Measurements from ENCODE around the gene CNGB1.
"Not testable (repeated sequence)": the region's sequence is repeated elsewhere in the genome, so short reads cannot be mapped to it uniquely, and the experiment has no call there.

The CNGB1 gene
- total RNA-seq, result 0 reads per million in 2 donors

DNA sequence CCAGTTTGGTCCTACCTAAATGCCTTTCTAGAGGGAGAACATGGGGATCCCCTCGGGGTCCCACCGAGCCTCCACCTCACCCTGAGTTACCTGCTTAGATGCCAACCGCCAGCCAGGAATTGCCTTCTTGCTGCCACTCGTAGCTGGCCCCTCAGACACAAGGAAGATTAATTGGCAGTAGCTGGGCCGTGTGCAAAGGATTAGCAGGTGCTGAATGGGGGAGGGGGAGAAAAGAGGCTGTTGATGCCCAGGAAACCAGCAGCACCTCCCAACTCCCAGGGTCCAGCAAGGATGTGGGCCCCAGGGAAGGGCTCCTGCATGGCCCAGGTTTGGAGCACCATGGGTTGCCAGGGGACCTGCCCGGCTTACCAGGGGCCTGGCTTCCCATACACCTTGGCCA lies at the start of gene CNGB1:
CNGB1 (minus strand) TSS at position 159 of the 400 bp plus-strand sequence. CDS start 3,842 bp downstream, outside the sequence.
- no peak for DNase-seq

DNA sequence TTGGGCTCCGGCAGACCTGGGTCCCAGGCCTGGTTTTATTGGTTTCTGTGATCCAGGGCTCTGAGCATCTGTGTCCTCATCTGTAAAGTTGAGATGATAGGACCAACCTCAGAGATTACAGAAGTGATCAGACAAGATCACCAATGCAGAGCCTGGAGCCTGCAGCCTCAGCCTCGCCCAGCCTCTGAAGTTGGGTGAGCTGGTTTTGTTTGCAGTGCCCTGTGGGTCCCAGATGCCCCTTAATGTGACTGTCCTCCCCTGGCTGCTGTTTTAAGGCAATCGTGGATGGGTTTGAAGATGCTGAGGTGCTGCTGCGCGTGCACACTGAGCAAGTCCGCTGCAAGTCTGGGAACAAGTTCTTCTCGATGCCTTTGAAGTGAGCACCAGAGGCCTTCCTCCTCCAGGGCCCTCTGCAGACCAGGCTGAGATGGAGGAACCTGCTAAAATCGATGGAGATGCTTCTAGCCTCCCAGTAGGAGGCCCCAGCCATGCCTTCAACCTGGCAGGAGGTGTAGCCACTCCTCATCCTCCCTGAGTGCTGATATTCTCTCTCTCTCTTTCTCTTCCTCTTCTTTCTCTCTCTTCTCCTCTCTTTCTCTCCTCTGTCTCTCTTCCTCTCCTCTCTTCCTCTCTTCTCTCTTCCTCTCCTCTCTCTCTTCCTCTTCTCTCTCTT lies 49.1 kb upstream of the CNGB1 start:
- DNase-seq, result no peak

DNA sequence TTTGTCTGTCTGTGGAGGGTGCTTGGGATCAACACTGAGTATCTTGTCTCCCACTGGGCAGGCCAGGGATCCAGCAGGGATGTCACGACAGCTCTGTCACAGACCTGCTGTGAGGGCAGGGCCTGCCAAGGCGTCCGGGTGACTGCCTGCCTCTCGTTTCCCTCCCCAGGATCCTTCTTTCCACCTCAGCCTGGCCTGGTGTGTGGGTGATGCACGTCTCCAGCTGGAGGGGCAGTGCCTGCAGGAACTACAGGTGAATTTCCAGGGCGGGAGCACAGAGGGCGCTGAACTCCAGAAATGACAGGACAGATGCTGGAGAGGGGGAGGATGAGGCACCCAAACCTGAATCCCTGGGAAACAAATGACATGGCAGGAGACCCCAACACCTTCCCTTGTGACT lies 47.9 kb upstream of the CNGB1 start:
- DNase-seq, result no peak

DNA sequence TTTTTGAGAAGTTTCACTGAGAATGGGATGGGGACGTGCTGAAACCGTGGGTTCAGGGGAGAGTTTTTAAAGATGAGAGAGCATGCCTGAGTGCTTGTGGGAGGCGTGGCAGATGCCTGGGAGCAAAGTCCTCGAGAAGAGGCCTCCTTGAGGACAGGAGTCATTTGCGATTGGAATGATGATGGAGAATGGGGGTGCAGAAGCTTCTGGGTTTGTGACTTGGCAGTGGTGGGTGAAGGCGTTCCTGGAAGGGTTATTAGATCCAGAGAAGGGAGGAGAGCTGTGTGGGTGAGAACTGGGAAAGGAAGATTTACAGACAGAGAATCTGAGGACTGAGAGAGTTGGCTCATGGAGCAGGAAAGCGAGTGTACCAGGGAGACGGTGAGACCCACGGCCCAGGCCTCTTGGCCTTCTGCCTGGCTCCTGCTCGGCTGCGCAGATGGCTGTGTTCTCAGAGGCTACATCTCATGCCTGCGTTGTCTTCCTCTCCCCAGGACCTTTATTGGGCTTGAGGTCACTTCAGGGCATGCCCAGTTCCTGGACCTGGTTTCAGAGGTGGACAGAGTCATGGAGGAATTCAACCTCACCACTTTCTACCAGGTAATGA lies 46.0 kb upstream of the CNGB1 start:
- DNase-seq, result no peak

DNA sequence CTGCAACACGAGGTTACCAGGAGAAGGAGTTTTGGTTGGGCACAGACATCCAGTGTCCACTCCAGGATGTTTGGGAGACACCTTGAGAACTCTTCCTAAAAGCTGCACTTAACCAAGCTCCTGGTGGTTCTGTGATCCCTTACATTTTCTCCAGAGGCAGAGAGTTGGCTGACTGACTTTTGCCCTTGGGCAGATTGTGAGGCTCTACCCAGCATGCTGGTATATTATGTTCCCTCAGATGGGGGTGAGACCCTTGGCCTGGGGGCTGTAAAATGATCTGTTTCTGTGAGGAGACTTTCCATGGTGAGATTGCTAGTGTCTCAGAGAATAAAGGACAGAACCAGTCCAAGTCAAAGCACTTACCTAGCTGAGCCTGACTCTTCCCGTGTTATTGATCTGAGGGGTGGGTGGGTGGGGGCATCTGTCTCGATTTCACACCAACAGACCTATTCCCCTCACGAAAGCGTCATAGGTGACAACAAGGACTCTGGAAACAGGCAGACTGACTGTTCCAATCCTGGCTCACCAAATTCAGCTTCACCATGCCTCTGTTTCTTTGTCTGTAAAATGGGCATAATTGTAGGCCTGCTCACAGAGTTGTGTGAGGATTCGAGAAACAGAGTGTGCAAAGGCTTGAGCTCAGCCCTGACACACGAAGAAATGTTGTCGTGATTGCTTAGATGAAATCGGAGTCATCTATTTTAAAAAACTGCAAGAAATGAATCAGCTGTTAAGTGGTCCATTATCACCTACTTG lies 42.5 kb upstream of the CNGB1 start:
- peak in 1 of 5 experiments; percentile 56 for DNase-seq

DNA sequence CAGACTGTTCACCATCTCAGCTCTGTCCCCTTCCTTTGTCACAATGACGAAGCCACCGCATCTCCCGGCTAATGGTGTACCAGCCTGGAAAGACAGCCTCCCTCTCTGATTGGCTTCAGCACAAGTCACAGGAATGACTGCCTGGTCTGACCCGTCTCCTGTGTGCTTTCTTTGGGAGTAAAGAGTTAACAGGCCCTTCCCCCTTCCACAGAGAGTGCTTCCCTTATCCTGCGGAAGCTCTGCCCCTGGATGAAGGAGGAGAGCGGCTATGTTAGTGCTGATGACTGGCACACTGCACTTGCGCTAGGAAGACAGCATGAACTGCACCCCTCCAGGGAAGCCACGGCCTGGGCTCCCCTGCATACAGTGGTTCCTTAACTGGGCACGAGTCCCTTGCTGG lies 41.6 kb upstream of the CNGB1 start:
- no peak for DNase-seq

DNA sequence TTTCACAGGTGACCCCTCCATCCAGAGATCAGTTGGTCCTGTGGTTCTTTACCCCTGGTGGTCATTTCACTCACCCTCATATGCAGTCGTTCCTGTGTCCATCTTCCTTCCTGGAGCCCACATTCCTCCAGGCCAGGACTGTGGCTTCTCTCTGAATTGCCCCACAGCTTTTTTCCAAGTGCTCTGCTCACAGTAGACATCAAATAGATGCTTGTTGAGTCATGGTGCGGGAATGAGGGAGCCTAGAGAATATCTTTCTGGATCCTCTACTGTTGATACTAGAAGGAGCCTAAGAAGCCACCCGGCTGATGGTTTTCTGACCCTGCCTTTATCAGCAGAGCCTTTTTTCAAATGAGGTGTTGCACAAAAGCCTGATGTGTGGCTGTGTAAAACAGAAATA lies 40.7 kb upstream of the CNGB1 start:
- no peak for DNase-seq

DNA sequence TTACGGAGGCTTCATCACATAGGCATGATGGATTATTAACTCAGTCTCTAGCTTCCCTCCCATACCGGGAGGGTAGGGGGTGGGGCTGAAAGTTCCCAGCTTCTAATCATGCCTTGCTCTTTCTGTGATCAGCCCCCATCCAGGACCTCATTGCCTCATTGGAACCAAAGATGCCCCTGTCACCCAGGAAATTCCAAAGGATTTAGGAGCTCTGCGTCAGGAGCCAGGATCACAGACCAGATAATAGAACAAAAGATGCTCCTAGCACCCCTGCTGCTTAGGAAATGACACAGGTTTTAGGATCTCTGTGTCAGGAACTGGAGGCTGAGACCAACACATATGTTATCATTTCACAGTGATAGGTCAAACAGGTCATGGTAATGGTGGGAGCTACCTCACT lies 40.0 kb upstream of the CNGB1 start:
- no peak for DNase-seq

DNA sequence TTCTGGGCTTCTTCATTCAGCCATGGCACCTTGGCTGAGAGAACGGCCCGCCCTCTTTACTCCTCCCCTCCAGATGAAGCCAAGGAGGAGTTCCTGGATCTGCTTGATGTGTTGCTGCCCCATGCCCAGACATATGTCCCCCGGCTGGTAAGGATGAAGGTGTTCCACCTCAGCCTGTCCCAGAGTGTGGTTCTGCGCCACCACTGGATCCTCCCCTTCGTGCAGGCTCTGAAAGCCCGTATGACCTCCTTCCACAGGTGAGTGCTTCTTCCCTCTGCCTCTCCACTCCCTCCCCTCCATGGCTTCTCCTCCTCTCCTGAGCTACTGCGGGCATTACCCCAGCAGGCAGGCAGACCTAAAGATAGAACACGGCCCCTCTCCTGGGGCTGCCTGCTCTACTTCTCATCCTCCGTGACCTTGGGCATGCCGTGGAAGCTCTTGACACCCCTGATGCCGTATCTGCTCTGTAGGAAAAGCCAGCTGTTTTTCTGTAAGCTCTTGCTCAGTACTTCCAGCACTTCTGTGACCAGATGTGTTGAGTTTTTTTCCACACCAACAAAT lies 39.0 kb upstream of the CNGB1 start:
- DNase-seq, result no peak

DNA sequence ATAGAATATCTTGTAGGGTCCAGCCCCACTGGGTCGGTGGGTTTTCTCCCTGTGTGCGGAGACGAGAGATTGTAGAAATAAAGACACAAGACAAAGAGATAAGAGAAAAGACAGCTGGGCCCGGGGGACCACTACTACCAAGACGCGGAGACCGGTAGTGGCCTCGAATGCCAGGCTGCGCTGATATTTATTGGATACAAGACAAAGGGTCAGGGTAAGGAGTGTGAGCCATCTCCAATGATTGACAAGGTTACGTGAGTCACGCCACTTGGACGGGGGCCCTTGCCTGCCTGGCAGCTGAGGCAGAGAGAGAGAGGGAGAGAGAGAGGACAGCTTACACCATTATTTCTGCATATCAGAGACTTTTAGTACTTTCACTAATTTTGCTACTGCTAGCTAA lies 33.8 kb upstream of the CNGB1 start:
- DNase-seq, result not testable (repeated sequence)

DNA sequence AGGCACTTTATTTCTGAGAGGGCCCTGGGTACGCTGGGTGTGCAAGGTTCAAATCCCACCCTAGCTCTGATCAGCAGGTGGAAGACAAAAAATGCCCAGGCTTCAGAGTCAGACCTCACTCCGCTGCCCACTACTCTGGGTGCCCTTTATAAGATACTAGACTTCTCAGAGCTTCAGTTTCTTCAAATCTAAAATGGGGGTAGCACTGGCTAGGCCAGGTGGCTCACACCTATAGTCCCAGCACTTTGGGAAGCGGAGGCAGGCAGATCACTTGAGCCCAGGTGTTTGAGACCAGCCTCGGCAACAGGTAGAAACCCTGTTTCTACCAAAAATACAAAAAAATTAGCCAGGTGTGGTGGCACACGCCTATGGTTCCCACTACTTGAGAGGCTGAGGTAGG lies 32.0 kb upstream of the CNGB1 start:
- DNase-seq, result no peak

DNA sequence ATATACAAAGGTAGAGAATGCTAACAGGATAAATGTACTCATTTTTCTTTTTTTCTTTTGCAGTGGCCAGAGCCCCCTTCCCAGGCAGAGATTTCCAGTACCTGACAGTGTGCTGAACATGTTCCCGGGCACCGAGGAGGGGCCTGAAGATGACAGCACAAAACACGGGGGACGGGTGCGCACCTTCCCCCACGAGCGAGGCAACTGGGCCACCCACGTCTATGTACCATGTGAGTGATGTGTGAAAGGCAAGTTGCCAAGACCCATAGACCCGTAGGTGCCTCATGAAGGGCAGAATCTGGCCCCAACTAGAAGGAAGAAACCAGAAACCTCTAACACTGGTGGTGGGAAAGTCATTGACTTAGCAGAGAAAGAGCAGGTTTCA lies 31.5 kb upstream of the CNGB1 start:
- DNase-seq, result no peak

DNA sequence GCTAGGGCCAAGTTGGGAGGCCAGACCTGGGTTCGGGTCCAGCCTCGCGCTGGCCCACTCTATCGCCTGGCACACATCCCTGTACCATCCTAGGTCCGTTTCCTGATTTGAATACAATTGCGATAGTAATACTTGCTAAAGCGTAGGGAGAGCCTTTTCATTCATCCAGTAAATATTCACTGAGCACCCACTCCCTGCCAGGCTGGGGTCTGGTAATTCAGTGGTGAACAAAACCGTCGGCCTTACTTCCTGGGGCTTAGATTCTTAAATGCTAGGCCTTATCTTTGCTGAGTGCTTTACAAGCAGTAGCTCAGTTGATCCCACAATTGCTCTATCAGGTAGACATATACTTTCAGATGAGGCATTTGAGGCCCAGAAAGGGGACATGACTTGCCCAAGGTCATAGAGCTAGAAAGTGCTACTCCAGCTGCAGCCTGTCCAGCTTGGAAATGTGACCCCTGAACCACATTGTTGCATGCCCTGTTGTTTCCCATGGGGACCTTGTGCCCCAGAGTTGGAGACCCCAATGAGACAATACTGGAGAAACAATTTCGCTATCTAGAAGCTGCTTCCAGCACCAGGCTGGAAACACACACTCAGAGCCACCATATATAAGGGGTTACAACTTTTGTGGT lies 31.0 kb upstream of the CNGB1 start:
- no peak for DNase-seq

DNA sequence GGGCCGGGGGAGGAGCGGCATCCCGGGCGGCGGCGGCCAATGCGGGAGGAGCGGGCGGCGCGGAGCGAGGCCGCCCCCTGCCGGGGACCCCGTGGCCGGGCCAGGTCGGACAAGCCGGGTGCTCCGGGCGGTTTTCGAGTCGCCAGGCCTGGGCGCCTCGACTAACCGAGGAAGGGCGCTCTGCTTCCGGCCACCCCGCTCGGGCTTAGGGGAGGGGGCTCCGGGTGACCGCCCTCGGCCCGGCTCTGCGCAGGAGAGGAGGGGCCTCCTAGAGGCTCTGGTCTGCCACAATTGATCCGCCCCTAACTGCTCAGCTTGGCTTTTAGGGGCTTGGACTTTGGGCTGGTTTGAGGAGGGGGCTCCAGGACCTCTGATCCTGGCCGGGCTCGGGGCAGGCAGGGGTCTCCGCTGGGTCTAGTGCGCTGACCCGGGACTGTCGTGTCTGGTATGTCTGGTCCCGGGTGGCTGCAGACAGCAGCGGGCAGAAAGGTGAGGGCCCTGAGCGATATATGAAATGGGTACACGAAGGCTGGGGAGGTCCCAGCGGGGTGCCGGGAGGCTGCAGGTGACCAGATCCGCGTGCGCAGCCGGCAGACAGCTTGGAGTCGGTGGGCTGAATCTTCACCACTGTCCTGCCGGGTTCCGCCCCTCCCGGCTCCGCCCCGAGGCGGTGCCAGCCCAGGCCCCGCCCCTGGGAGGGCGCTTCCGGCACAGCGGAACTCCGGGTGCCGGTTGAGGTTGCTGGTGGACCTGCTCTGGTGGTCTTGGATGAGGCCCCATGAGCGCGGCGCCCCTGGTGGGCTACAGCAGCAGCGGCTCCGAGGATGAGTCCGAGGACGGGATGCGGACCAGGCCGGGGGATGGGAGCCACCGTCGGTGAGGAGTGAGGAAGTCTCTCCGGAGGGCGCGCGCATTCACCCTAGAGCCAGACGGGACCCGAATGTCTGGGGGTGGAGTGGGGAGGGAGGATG lies 30.1 kb upstream of the CNGB1 start, which contains the start of gene USB1:
USB1 (plus strand) TSS at position 702 of the 971 bp plus-strand sequence; CDS start at position 779, 77 bp downstream.
- DNase-seq, result peak; percentile 75 to 85 (median 75)

DNA sequence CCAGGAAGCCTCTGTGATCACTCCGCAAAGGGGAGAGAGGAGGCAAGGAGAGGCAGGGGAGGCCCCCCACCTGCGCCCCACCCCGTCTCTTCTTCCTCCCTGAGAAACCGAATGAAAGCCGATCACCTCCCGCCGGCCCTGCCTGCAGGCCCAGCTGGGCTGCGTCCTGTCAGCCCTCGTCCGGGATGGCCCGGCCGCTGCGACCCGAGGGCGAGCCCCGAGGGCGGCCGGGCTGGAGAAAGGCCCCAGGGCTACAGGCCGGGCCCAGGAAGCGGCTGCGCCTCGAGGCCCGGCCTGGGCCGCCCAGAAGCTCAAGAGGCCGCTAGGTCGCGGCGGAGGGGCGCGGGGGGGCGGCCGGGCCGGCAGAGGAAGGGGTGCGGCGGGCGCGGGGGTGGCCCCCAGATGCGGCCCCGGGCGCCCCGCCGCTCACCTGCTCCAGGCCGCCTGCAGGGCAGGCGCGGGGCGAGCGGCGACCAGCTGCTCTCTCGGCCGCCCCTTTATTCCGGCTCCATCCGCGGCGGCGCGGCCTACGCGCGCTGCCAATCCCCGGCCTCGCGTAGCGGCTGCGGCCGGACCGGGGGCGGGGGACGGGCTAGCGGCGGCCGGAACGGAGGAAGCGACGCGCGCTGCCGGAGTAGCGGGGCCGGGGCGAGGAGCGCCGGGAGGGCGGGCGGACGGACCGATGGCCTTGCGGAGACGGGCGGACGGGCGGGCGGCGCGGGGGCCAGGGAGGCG lies 29.2 kb upstream of the CNGB1 start, which contains the start of gene ZNF319:
ZNF319 (minus strand) TSS at position 702 of the 735 bp plus-strand sequence. CDS start 2,407 bp downstream, outside the sequence.
- DNase-seq, result peak in 2 of 5 experiments; percentile 12 to 36

DNA sequence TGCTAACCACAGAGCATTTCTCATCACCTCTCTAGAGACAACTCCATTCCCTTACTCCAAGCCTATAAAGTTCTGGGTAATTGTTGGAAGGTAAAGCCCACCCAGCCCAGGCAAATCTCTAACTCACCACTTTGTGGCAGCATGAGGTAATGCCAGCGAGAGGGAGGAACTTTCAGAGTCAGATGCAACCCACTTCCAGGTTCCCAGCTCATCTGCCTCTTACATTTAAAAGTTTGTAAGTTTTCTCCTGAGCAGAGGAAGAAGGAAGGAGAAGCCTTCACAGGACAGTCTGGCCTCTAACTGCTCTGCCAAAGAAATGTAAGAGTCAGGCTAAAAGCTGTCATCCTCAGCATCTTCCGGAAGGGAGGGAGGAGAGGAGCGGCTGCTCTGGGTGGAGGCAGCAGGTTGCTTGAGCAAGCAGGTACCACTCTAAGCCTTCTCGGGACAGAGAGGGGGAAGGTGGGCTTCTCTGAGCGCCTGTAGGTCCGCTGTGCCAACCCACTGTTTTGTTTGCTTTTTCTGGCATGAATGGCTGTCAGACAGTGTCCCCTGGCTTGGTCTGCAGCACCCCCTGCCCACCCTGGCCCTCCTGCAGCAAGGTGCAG lies 28.5 kb upstream of the CNGB1 start:
- peak in 2 of 5 experiments; percentile 37 to 58 for DNase-seq

DNA sequence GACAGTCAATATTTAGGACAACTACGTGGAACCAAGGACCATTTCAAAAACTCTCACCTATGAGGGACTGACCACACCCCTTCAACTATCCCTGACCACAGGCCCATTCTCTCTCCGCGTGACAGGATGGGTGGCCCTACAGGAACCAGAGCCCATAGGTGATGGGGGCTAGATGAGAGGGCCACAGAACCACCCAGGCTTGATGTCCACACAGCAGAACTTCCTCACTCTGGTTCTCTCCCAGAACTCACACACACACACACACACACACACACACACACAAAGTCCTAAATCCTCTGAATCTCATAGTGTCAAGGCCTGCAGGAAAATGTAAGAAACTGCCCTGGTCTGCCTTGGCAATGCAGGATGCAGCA lies 28.1 kb upstream of the CNGB1 start:
- DNase-seq, result no peak

DNA sequence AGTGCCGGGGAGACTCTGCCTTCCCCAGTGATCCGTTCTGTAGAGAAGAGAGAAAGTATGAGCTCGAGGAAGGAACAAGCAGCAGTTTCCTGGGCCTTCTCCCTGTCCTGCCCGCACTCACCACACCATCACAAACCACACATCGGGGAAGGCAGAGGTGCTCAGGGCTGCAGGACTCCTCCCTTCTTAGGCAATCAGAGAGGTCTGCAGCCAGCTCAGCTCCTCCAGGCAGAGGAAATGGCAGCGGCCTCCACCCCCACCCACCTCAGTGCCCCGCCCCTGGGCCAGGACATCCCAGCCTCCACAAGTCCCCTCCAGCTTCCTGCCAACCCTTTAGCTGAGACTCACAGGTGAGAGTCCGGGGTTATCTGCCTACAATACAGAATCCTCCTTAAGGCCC lies 27.6 kb upstream of the CNGB1 start:
- peak in 4 of 5 experiments; percentile 17 to 86 (median 56) for DNase-seq

DNA sequence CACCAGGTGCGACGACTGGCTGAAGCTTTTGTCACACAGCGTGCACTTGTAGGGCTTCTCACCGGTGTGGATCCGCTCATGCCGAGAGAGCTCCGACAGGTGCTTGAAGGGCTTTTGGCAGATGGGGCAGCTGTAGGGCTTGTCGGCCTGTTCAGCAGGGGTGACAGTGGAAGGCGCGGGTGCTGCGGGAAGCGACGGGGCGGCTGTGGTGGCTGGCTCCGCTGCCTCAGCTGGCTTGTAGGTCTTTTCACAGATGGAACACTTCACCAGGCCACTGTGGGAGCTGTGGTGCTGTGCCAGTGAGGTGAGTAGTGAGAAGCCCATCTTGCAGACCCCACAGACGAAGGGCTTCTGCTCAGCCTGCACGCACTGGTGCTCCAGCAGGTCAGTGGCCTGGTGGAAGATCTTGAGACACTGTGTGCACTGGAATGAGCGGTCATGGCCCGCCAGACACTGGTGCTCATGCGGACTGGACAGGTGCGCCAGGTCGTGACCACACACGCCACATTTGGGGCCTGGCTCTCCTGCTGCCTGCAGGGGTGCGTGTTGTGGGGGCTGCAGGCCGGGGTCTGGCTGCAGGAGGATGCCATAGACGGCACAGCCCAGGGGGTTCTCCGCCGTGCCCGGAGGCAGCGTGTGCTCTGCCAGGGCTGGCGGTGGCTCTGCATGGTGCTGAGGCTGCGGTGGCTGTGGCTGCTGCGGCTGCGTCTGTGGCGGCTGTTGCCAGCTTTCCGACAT lies 26.8 kb upstream of the CNGB1 start:
- DNase-seq, result no peak

DNA sequence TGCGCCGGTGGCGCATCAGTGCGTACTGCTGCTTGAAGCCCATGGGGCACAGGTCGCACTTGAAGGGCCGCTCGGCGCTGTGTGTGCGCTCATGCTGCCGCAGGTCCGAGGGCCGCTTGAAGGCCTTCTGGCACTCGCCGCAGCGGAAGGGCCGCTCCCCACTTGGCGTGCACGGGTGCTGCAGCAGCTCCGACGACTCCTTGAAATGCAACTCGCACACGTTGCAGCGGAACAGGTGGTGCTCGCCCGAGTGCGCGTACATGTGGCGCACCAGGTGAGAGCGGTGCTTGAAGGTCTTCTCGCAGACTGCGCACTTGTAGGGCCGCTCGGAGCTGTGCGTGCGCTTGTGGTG lies 26.2 kb upstream of the CNGB1 start:
- DNase-seq, result no peak
